ENCODE results near the gene DPH3. TPM values are rescaled to one million over a fixed set of nuclear protein-coding genes. Genes with fewer than 3 reads are reported as not detected.

Gene DPH3
- total and polyA plus RNA-seq, 2 donors (not counting 3 experiments of a cell fraction or from before 2014, with no cell fraction given) = 7.7 to 28.7 TPM

GRCh38 chr3:16242177-16242576 lies 22.6 kb downstream of the DPH3 start:
- Histone ChIP-seq H2AFZ (ENCODE audit: low read depth, low read length) (no peak overlapping the region), H3K9me3 (replicated peaks; ENCODE audit: control insufficient read depth, insufficient read depth, low read length) (no peaks in the 10 kb centered on the region), H3K79me2 (ENCODE audit: control insufficient read depth, insufficient read depth, low read length) (no peaks in the 10 kb centered on the region), H3K27ac (ENCODE audit: insufficient read depth, low read depth, low read length) (no peak overlapping the region), H3K4me1 (ENCODE audit: control insufficient read depth, extremely low read depth, insufficient read depth, low read length) (peaks cover 11% of the 10 kb centered on the region), H3K27me3 (ENCODE audit: control insufficient read depth in 2 of 2, insufficient read depth in 2 of 2, low read length in 2 of 2) (no peaks in the 10 kb centered on the region), H3K9ac (replicated peaks; ENCODE audit: extremely low read depth, insufficient read depth, low read length) (no peak overlapping the region), H4K20me1 (replicated peaks; ENCODE audit: control insufficient read depth, extremely low read depth, insufficient read depth, low read length) (no peaks in the 10 kb centered on the region), H3K4me3 (replicated peaks in 1 of 3; ENCODE audit: insufficient read depth in 1 of 3, low read depth in 1 of 3, low read length in 3 of 3) (no peak overlapping the region), H3K4me2 (ENCODE audit: insufficient read depth, low read length) (no peak overlapping the region), H3K36me3 (ENCODE audit: control insufficient read depth in 2 of 2, extremely low read depth in 1 of 2, insufficient read depth in 2 of 2, low read length in 2 of 2) (no peaks in the 10 kb centered on the region), H3K9me1 (replicated peaks; ENCODE audit: control insufficient read depth, extremely low read depth, insufficient read depth, low read length) (no peaks in the 10 kb centered on the region)
- FAIRE-seq = no peak
- ChIA-PET POLR2A (interaction anchor here (0.6 kb wide), 1 partner anchor 801 kb away, joined by 3 read pairs; no protein-coding TSS in a partner anchor), CTCF (interaction anchor here (0.8 to 4.2 kb wide), 3 partner anchors 193 to 426 kb away, joined by 3 to 30 read pairs (median 5); no protein-coding TSS in a partner anchor)
- no TSS peak for BruUV-seq (replicated peaks)
- dilution Hi-C loops (cut with MboI; ENCODE audit: extremely low pct_ligation_motif_present, low sequenced_read_pairs) (no loop called here), intact Hi-C loops (cut with micrococcal nuclease) (no loop called here)
- DNase-seq (ENCODE audit: low read depth, low spot score) = no peak
- TF ChIP-seq MYC (IDR thresholded peaks at IDR 0.05; ENCODE audit: low read depth, low read length) (no peak), POLR2AphosphoS5 (IDR thresholded peaks at IDR 0.05; ENCODE audit: insufficient read depth, low read depth, low read length) (no peak), POLR2A (IDR thresholded peaks at IDR 0.05; ENCODE audit: low read depth, low read length) (no peak), JUN (IDR thresholded peaks at IDR 0.05; ENCODE audit: borderline replicate concordance, insufficient read depth, insufficient read length, low read depth) (no peak), GATA2 (IDR thresholded peaks at IDR 0.05; ENCODE audit: insufficient read depth, insufficient read length, low read depth, low read length) (no peak), CTCF (IDR thresholded peaks at IDR 0.05; ENCODE audit: extremely low read depth in 1 of 2, insufficient read depth in 1 of 2, low read depth in 1 of 2, low read length in 2 of 2) (no peak)

GRCh38 chr3:16241225-16241624 lies 23.5 kb downstream of the DPH3 start:
- dilution Hi-C loops (cut with MboI; ENCODE audit: extremely low pct_ligation_motif_present, low sequenced_read_pairs) (no loop called here), intact Hi-C loops (cut with micrococcal nuclease) (no loop called here)
- Histone ChIP-seq H3K27ac (ENCODE audit: insufficient read depth, low read depth, low read length) (no peak overlapping the region), H3K9me1 (replicated peaks; ENCODE audit: control insufficient read depth, extremely low read depth, insufficient read depth, low read length) (no peaks in the 10 kb centered on the region), H3K9me3 (replicated peaks; ENCODE audit: control insufficient read depth, insufficient read depth, low read length) (no peaks in the 10 kb centered on the region), H3K79me2 (ENCODE audit: control insufficient read depth, insufficient read depth, low read length) (no peaks in the 10 kb centered on the region), H3K27me3 (ENCODE audit: control insufficient read depth in 2 of 2, insufficient read depth in 2 of 2, low read length in 2 of 2) (no peaks in the 10 kb centered on the region), H4K20me1 (replicated peaks; ENCODE audit: control insufficient read depth, extremely low read depth, insufficient read depth, low read length) (no peaks in the 10 kb centered on the region), H3K4me3 (replicated peaks in 1 of 3; ENCODE audit: insufficient read depth in 1 of 3, low read depth in 1 of 3, low read length in 3 of 3) (no peak overlapping the region), H3K4me2 (ENCODE audit: insufficient read depth, low read length) (no peak overlapping the region), H3K9ac (replicated peaks; ENCODE audit: extremely low read depth, insufficient read depth, low read length) (no peak overlapping the region), H3K4me1 (ENCODE audit: control insufficient read depth, extremely low read depth, insufficient read depth, low read length) (peaks cover 11% of the 10 kb centered on the region), H2AFZ (ENCODE audit: low read depth, low read length) (no peak overlapping the region), H3K36me3 (ENCODE audit: control insufficient read depth in 2 of 2, extremely low read depth in 1 of 2, insufficient read depth in 2 of 2, low read length in 2 of 2) (no peaks in the 10 kb centered on the region)
- no peak for TF ChIP-seq MAX (IDR thresholded peaks at IDR 0.05; ENCODE audit: insufficient read depth, insufficient read length)
- TF ChIP-seq EZH2 (IDR thresholded peaks at IDR 0.05; ENCODE audit: borderline replicate concordance, low read depth, low read length, severe bottlenecking) = no peak
- TF ChIP-seq JUN (IDR thresholded peaks at IDR 0.05; ENCODE audit: borderline replicate concordance, insufficient read depth, insufficient read length, low read depth) = no peak
- TF ChIP-seq CTCF (IDR thresholded peaks at IDR 0.05; ENCODE audit: extremely low read depth in 1 of 2, insufficient read depth in 1 of 2, low read depth in 1 of 2, low read length in 2 of 2) = no peak
- TF ChIP-seq MYC (IDR thresholded peaks at IDR 0.05; ENCODE audit: low read depth, low read length) = no peak
- no peak for TF ChIP-seq POLR2A (IDR thresholded peaks at IDR 0.05; ENCODE audit: low read depth, low read length)
- TF ChIP-seq POLR2AphosphoS5 (IDR thresholded peaks at IDR 0.05; ENCODE audit: insufficient read depth, low read depth, low read length) = no peak
- TF ChIP-seq FOS (IDR thresholded peaks at IDR 0.05; ENCODE audit: borderline replicate concordance, insufficient read depth, low read length) = no peak
- no peak for TF ChIP-seq GATA2 (IDR thresholded peaks at IDR 0.05; ENCODE audit: insufficient read depth, insufficient read length, low read depth, low read length)
- DNase-seq (ENCODE audit: low read depth, low spot score) (no peak), FAIRE-seq (no peak)
- ChIA-PET CTCF (interaction anchor here (0.6 to 4.2 kb wide), 6 partner anchors 8 to 192 kb away, joined by 3 to 30 read pairs (median 3); no protein-coding TSS in a partner anchor), POLR2A (no interaction called here)
- no TSS peak for BruUV-seq (replicated peaks)
